Endothelial cell of umbilical vein (primary cell): ENCODE measurements around the gene CCDC183. TPM values are rescaled to one million over a fixed set of nuclear protein-coding genes. Genes with fewer than 3 reads are reported as not detected.

Experiments used
- BruUV-seq: library from RNA; stranded (reverse); fragments of 400-500 nt; replicated peaks from 2 replicates; lab custom pipeline; 2021; lab: Mats Ljungman, UMichigan
- CTCF ChIA-PET: fragments of 300-600, 350-600 bp; sonication (Branson Sonifier 250); formaldehyde crosslinking; loops from one replicate; lab custom pipeline; 2021; ENCODE audit warnings: antibody characterized with exemption, inconsistent platforms; lab: Charles Lee
- POLR2A ChIA-PET: fragments of 300-600, 350-600 bp; sonication (Branson Sonifier 250); formaldehyde crosslinking; loops from one replicate; lab custom pipeline; 2021; ENCODE audit warnings: antibody characterized with exemption, inconsistent platforms; lab: Charles Lee
- DNase-seq: peaks from one replicate; pipeline ENCODE4 v3.0.0-alpha.2; 2011; ENCODE audit warnings: low read depth, low spot score
- FAIRE-seq: peaks from 2 replicates; lab custom pipeline; 2011; peaks lifted over from hg19 to GRCh38; lab: Jason Lieb, UNC
- H2AFZ ChIP-seq: 2 replicates; pipeline ENCODE4 v1.6.0; 2012; ENCODE audit warnings: low read depth, low read length, control low read depth, inconsistent platforms
- H3K27ac ChIP-seq: 2 replicates; pipeline ENCODE4 v1.5.1; 2011; ENCODE audit warnings: low read depth, mild to moderate bottlenecking, control low read depth, low read length, moderate library complexity; ENCODE audit not compliant: insufficient read depth
- H3K27me3 ChIP-seq, 2 experiments: 2 replicates each; pipeline versions ENCODE4 v1.6.0 to v1.6.1; 2011; ENCODE audit warnings: low read length in 2 of 2, mixed read lengths in 1 of 2; ENCODE audit not compliant: control insufficient read depth in 2 of 2, insufficient read depth in 2 of 2
- H3K36me3 ChIP-seq, 2 experiments: 2 replicates in 1 of 2; 3 replicates in 1 of 2; pipeline ENCODE4 v1.5.1; 2011; ENCODE audit warnings: low read length in 2 of 2, mild to moderate bottlenecking in 1 of 2, moderate library complexity in 1 of 2; ENCODE audit not compliant: control insufficient read depth in 2 of 2, insufficient read depth in 2 of 2; ENCODE audit errors: extremely low read depth in 1 of 2
- H3K4me1 ChIP-seq: 3 replicates; pipeline ENCODE4 v1.5.1; 2011; ENCODE audit warnings: mild to moderate bottlenecking, low read length; ENCODE audit not compliant: control insufficient read depth, insufficient read depth; ENCODE audit errors: extremely low read depth
- H3K4me2 ChIP-seq: 2 replicates; pipeline ENCODE4 v1.6.1; 2011; ENCODE audit warnings: low read length, control low read depth, mixed read lengths; ENCODE audit not compliant: insufficient read depth
- H3K4me3 ChIP-seq, 3 experiments: fragments of 200-600 bp in 1 of 3; sonication (generic), shearing (Covaris generic) in 1 of 3; replicated peaks in 1 of 3; 2 replicates each; pipeline ENCODE4 v1.5.1; 2011 to 2016; ENCODE audit warnings: control low read depth in 3 of 3, low read length in 3 of 3, mild to moderate bottlenecking in 2 of 3, inconsistent platforms in 1 of 3, low read depth in 1 of 3, moderate library complexity in 1 of 3; ENCODE audit not compliant: insufficient read depth in 1 of 3
- H3K79me2 ChIP-seq: 2 replicates; pipeline ENCODE4 v1.6.0; 2012; ENCODE audit warnings: low read length, inconsistent platforms; ENCODE audit not compliant: control insufficient read depth, insufficient read depth
- H3K9ac ChIP-seq: replicated peaks from 2 replicates; pipeline ENCODE3; 2011; ENCODE audit warnings: low read length, control low read depth; ENCODE audit not compliant: insufficient read depth; ENCODE audit errors: extremely low read depth
- H3K9me1 ChIP-seq: replicated peaks from 3 replicates; pipeline ENCODE4 v1.6.0; 2011; ENCODE audit warnings: mild to moderate bottlenecking, low read length; ENCODE audit not compliant: control insufficient read depth, insufficient read depth; ENCODE audit errors: extremely low read depth
- H3K9me3 ChIP-seq: replicated peaks from 2 replicates; pipeline ENCODE4 v1.5.1; 2012; ENCODE audit warnings: low read length, inconsistent platforms; ENCODE audit not compliant: control insufficient read depth, insufficient read depth
- H4K20me1 ChIP-seq: replicated peaks from 2 replicates; pipeline ENCODE3; 2011; ENCODE audit warnings: mild to moderate bottlenecking, low read length; ENCODE audit not compliant: control insufficient read depth, insufficient read depth; ENCODE audit errors: extremely low read depth
- CTCF ChIP-seq, 2 donors: IDR thresholded peaks; 1 replicate in 1 of 2; 2 replicates in 1 of 2; pipeline ENCODE4 v1.5.1; 2011; ENCODE audit warnings: low read length in 2 of 2, mild to moderate bottlenecking in 2 of 2, moderate library complexity in 2 of 2, control low read depth in 1 of 2, inconsistent platforms in 1 of 2, low read depth in 1 of 2; ENCODE audit not compliant: insufficient read depth in 1 of 2; ENCODE audit errors: extremely low read depth in 1 of 2
- EZH2 ChIP-seq: IDR thresholded peaks from 2 replicates; pipeline ENCODE4 v1.6.1; 2012; ENCODE audit warnings: borderline replicate concordance, low read depth, mild to moderate bottlenecking, moderate library complexity, low read length, inconsistent platforms; ENCODE audit not compliant: severe bottlenecking
- FOS ChIP-seq: IDR thresholded peaks from 2 replicates; pipeline ENCODE4 v1.6.1; 2011; ENCODE audit warnings: mild to moderate bottlenecking, low read length, moderate library complexity, borderline replicate concordance; ENCODE audit not compliant: insufficient read depth
- GATA2 ChIP-seq: IDR thresholded peaks from 2 replicates; pipeline ENCODE4 v1.7.0; 2011; ENCODE audit warnings: low read depth, mild to moderate bottlenecking, moderate library complexity, mixed read lengths, low read length; ENCODE audit not compliant: insufficient read length, insufficient read depth
- JUN ChIP-seq: IDR thresholded peaks from 2 replicates; pipeline ENCODE4 v1.6.1; 2011; ENCODE audit warnings: borderline replicate concordance, low read depth; ENCODE audit not compliant: insufficient read length, insufficient read depth
- MAX ChIP-seq: IDR thresholded peaks from 2 replicates; pipeline ENCODE4 v1.6.1; 2011; ENCODE audit not compliant: insufficient read depth, insufficient read length
- MYC ChIP-seq: IDR thresholded peaks from one replicate; pipeline ENCODE4 v1.6.1; 2011; ENCODE audit warnings: mild to moderate bottlenecking, low read depth, low read length
- POLR2A ChIP-seq: IDR thresholded peaks from 2 replicates; pipeline ENCODE4 v1.6.1; 2012; ENCODE audit warnings: low read depth, mild to moderate bottlenecking, control low read depth, low read length
- POLR2AphosphoS5 ChIP-seq: IDR thresholded peaks from 2 replicates; pipeline ENCODE4 v1.6.1; 2012; ENCODE audit warnings: low read depth, mild to moderate bottlenecking, control low read depth, low read length, moderate library complexity; ENCODE audit not compliant: insufficient read depth
- dilution Hi-C: fragments of 300-500 bp; cut with MboI; formaldehyde crosslinking; loops from one replicate; pipeline ENCODE4 v1.15.0; 2019; ENCODE audit warnings: low sequenced_read_pairs; ENCODE audit not compliant: extremely low pct_ligation_motif_present
- intact Hi-C: fragments of 100-400 bp; cut with micrococcal nuclease; formaldehyde crosslinking; loops from one replicate; pipeline ENCODE4 v1.10.0; 2022
- polyA plus RNA-seq, 4 experiments: library from polyadenylated mRNA; depleted of rRNA in 3 of 4; stranded (reverse) in 3 of 4; unstranded in 1 of 4; fragments of >200 nt; gene quantifications; 2 replicates each; pipeline versions ENCODE4 v1.2.1 to v1.2.3, GENCODE V29; 2011 to 2012; ENCODE audit warnings: missing spikeins in 1 of 4
- total RNA-seq: library from RNA; stranded (reverse); gene quantifications from 2 replicates; pipeline ENCODE4 v1.2.3, GENCODE V29; 2021

CCDC183 gene
- total and polyA plus RNA-seq, 2 donors (not counting 3 experiments of a cell fraction or from before 2014, with no cell fraction given) = 0.50 TPM; not detected in 1

- Histone ChIP-seq H4K20me1 (no peaks in the 10 kb centered on the region), H3K27ac (no peak overlapping the region), H3K9me3 (no peaks in the 10 kb centered on the region), H3K36me3 (no peaks in the 10 kb centered on the region), H3K4me2 (no peak overlapping the region), H3K4me3 (no peak overlapping the region), H3K9me1 (no peaks in the 10 kb centered on the region), H3K9ac (no peak overlapping the region), H3K27me3 (no peaks in the 10 kb centered on the region), H3K79me2 (no peaks in the 10 kb centered on the region), H3K4me1 (no peaks in the 10 kb centered on the region), H2AFZ (no peak overlapping the region)
- ChIA-PET CTCF (interaction anchor here (1.1 to 1.8 kb wide), 3 partner anchors 9 to 36 kb away, joined by 3 to 5 read pairs (median 4); no protein-coding TSS in a partner anchor), POLR2A (no interaction called here)
- FAIRE-seq (no peak), DNase-seq (no peak)
- dilution Hi-C loops = no loop called here
- no TSS peak for BruUV-seq
- intact Hi-C loops = no loop called here
- TF ChIP-seq POLR2AphosphoS5 (no peak), JUN (no peak), EZH2 (no peak), CTCF (IDR thresholded peaks at IDR 0.05; ENCODE audit: extremely low read depth in 1 of 2, insufficient read depth in 1 of 2, low read depth in 1 of 2, low read length in 2 of 2) (no peak), GATA2 (no peak), MAX (no peak), FOS (no peak), POLR2A (no peak), MYC (no peak)
These were observed 32.5 kb upstream of the CCDC183 start for GRCh38 chr9:136763649-136764035.
